ENCODE measurements around the gene TIGAR. TPM values are rescaled to one million over a fixed set of nuclear protein-coding genes. Genes with fewer than 3 reads are reported as not detected.

TIGAR gene
- polyA plus RNA-seq, 1 donor from 2014 or later = 10.0 TPM

DNA sequence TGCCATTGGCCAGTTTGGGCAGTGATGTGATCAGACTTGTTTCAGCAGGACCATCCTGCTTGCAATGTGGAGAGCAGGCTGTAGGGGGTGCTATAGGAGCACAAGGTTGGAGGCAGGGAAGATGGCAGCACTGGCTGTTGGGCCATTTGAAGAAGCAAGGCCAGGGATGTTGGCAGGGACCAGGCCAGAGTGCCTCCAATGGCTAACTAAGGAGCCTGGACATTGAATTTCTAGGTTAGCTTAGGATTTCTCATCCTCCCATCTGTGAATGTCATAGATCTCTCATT is 35.0 kb downstream of the TIGAR start:
- Histone ChIP-seq H3K4me2 (ENCODE audit: low read length) (no peak overlapping the region), H3K36me3 (ENCODE audit: insufficient read depth, low read length) (peaks cover 4% of the 10 kb centered on the region), H3F3A (ENCODE audit: insufficient read depth, low read length, poor library complexity, severe bottlenecking) (no peaks in the 10 kb centered on the region), H4K20me1 (ENCODE audit: insufficient read depth) (no peaks in the 10 kb centered on the region), H3K9ac (ENCODE audit: low read length) (no peak overlapping the region), H3K9me2 (ENCODE audit: insufficient read depth, low read length) (no peaks in the 10 kb centered on the region), H3K4me3 (ENCODE audit: low read length) (no peak overlapping the region), H3K27ac (ENCODE audit: low read length) (no peak overlapping the region), H3K79me2 (replicated peaks; ENCODE audit: insufficient read depth, low read length) (no peaks in the 10 kb centered on the region), H2AFZ (ENCODE audit: low read depth, low read length) (no peak overlapping the region), H3K9me3 (ENCODE audit: low read length) (peaks cover 6% of the 10 kb centered on the region), H3K27me3 (ENCODE audit: insufficient read depth, low read depth, low read length) (no peaks in the 10 kb centered on the region)
- TF ChIP-seq POLR2AphosphoS5 (IDR thresholded peaks at IDR 0.05) = no peak
- no peak for TF ChIP-seq SMC3 (conservative IDR thresholded peaks at IDR 0.05; ENCODE audit: poor library complexity)
- TF ChIP-seq, protein P1, sequence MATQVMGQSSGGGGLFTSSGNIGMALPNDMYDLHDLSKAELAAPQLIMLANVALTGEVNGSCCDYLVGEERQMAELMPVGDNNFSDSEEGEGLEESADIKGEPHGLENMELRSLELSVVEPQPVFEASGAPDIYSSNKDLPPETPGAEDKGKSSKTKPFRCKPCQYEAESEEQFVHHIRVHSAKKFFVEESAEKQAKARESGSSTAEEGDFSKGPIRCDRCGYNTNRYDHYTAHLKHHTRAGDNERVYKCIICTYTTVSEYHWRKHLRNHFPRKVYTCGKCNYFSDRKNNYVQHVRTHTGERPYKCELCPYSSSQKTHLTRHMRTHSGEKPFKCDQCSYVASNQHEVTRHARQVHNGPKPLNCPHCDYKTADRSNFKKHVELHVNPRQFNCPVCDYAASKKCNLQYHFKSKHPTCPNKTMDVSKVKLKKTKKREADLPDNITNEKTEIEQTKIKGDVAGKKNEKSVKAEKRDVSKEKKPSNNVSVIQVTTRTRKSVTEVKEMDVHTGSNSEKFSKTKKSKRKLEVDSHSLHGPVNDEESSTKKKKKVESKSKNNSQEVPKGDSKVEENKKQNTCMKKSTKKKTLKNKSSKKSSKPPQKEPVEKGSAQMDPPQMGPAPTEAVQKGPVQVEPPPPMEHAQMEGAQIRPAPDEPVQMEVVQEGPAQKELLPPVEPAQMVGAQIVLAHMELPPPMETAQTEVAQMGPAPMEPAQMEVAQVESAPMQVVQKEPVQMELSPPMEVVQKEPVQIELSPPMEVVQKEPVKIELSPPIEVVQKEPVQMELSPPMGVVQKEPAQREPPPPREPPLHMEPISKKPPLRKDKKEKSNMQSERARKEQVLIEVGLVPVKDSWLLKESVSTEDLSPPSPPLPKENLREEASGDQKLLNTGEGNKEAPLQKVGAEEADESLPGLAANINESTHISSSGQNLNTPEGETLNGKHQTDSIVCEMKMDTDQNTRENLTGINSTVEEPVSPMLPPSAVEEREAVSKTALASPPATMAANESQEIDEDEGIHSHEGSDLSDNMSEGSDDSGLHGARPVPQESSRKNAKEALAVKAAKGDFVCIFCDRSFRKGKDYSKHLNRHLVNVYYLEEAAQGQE (IDR thresholded peaks at IDR 0.05; ENCODE audit: borderline replicate concordance) = no peak
- TF ChIP-seq, protein P2, sequence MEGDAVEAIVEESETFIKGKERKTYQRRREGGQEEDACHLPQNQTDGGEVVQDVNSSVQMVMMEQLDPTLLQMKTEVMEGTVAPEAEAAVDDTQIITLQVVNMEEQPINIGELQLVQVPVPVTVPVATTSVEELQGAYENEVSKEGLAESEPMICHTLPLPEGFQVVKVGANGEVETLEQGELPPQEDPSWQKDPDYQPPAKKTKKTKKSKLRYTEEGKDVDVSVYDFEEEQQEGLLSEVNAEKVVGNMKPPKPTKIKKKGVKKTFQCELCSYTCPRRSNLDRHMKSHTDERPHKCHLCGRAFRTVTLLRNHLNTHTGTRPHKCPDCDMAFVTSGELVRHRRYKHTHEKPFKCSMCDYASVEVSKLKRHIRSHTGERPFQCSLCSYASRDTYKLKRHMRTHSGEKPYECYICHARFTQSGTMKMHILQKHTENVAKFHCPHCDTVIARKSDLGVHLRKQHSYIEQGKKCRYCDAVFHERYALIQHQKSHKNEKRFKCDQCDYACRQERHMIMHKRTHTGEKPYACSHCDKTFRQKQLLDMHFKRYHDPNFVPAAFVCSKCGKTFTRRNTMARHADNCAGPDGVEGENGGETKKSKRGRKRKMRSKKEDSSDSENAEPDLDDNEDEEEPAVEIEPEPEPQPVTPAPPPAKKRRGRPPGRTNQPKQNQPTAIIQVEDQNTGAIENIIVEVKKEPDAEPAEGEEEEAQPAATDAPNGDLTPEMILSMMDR (IDR thresholded peaks at IDR 0.05; ENCODE audit: poor library complexity, severe bottlenecking) = peak; percentile 42
- peak; percentile 31 for TF ChIP-seq RAD21 (conservative IDR thresholded peaks at IDR 0.05)

DNA sequence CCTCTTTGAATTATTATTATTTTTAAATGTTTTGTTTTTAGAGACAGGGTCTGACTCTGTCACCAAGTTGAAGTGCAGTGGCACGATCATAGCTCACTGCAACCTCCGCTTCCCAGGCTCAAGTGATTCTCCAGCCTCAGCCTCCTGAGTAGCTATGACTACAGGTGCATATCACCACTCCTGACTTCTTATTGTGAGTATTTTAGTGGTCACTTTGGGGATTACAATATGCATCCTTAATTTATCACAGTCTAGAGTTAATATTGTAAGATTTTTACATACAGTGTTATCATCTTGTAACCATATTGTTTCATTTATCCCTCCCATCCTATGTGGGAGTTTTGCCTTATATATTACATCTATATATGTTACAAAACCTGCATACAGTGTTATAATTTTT is 45.1 kb downstream of the TIGAR start:
- no peaks in the 10 kb centered on the region for H3K27me3 ChIP-seq (ENCODE audit: insufficient read depth, low read depth, low read length)
- H4K20me1 ChIP-seq (ENCODE audit: insufficient read depth) = no peaks in the 10 kb centered on the region
- H3K36me3 ChIP-seq (ENCODE audit: insufficient read depth, low read length) = no peaks in the 10 kb centered on the region
- H3K4me3 ChIP-seq (ENCODE audit: low read length) = no peak overlapping the region
- H3K9me2 ChIP-seq (ENCODE audit: insufficient read depth, low read length) = no peaks in the 10 kb centered on the region
- no peak for TF ChIP-seq RAD21 (conservative IDR thresholded peaks at IDR 0.05)
- TF ChIP-seq MXI1 (conservative IDR thresholded peaks at IDR 0.05; ENCODE audit: poor library complexity, severe bottlenecking) = no peak
- TF ChIP-seq, protein P1 (IDR thresholded peaks at IDR 0.05; ENCODE audit: borderline replicate concordance) = no peak
- no peak for TF ChIP-seq POLR2AphosphoS5 (IDR thresholded peaks at IDR 0.05)
- no peak for TF ChIP-seq EP300 (conservative IDR thresholded peaks at IDR 0.05; ENCODE audit: poor library complexity, severe bottlenecking)
- TF ChIP-seq EZH2 (IDR thresholded peaks at IDR 0.05; ENCODE audit: borderline replicate concordance, insufficient read depth, low read length, poor library complexity, severe bottlenecking) = no peak
- no peak for TF ChIP-seq TAF1 (IDR thresholded peaks at IDR 0.05; ENCODE audit: low read depth)
- TF ChIP-seq SMC3 (conservative IDR thresholded peaks at IDR 0.05; ENCODE audit: poor library complexity) = no peak
- TF ChIP-seq, protein P2 (IDR thresholded peaks at IDR 0.05; ENCODE audit: poor library complexity, severe bottlenecking) = no peak
- H3K4me2 ChIP-seq (ENCODE audit: low read length) = no peak overlapping the region
- H3K27ac ChIP-seq (ENCODE audit: low read length) = peak overlapping the region; percentile 6
- H3K79me2 ChIP-seq (replicated peaks; ENCODE audit: insufficient read depth, low read length) = no peaks in the 10 kb centered on the region
- no peaks in the 10 kb centered on the region for H3K9me3 ChIP-seq (ENCODE audit: low read length)
- no peaks in the 10 kb centered on the region for H3F3A ChIP-seq (ENCODE audit: insufficient read depth, low read length, poor library complexity, severe bottlenecking)
- H3K9ac ChIP-seq (ENCODE audit: low read length) = no peak overlapping the region
- H2AFZ ChIP-seq (ENCODE audit: low read depth, low read length) = no peak overlapping the region
